ENCODE data around the gene DAB2IP.

GRCh38 chr9:121790841-121791240, 139.4 kb downstream of the DAB2IP start:
- TF ChIP-seq CTCF (IDR thresholded peaks at IDR 0.05; ENCODE audit: low read depth, low read length) (no peak), EZH2phosphoT487 (IDR thresholded peaks at IDR 0.05; ENCODE audit: low read depth) (no peak)

Data from OCI-LY3 (cell line).